GM12864 (cell line): ENCODE measurements around the gene RER1.

ENCODE experiments used
- DNase-seq: peaks from one replicate; pipeline ENCODE4 v3.0.0-alpha.2; 2011; ENCODE audit warnings: low read depth
- H3K4me3 ChIP-seq: 2 replicates; pipeline ENCODE4 v1.5.1; 2011; ENCODE audit warnings: mild to moderate bottlenecking, low read depth, low read length, control low read depth
- CTCF ChIP-seq: IDR thresholded peaks from 2 replicates; pipeline ENCODE4 v1.5.1; 2011; ENCODE audit warnings: low read depth, mild to moderate bottlenecking, moderate library complexity, low read length, control low read depth, inconsistent platforms; ENCODE audit errors: missing control alignments

The RER1 gene

GRCh38 chr1:2418791-2419320 is 27.2 kb downstream of the RER1 start:
- TF ChIP-seq CTCF = no peak
- no peak overlapping the region for H3K4me3 ChIP-seq
- DNase-seq = no peak

- no peak for TF ChIP-seq CTCF
- H3K4me3 ChIP-seq = no peak overlapping the region
- no peak for DNase-seq
These were observed 27.8 kb downstream of the RER1 start for GRCh38 chr1:2419416-2419815.

GRCh38 chr1:2422523-2422922 is 30.9 kb downstream of the RER1 start:
- H3K4me3 ChIP-seq = no peak overlapping the region
- no peak for DNase-seq
- no peak for TF ChIP-seq CTCF

GRCh38 chr1:2425892-2426291 is 34.3 kb downstream of the RER1 start:
- TF ChIP-seq CTCF = no peak
- no peak overlapping the region for H3K4me3 ChIP-seq
- DNase-seq = no peak

GRCh38 chr1:2426540-2426939 is 34.9 kb downstream of the RER1 start:
- no peak for TF ChIP-seq CTCF
- no peak overlapping the region for H3K4me3 ChIP-seq
- DNase-seq = no peak

- DNase-seq = no peak
- no peak for TF ChIP-seq CTCF
- no peak overlapping the region for H3K4me3 ChIP-seq
These were observed 35.4 kb downstream of the RER1 start for GRCh38 chr1:2427051-2427450.

GRCh38 chr1:2427976-2428375 is 36.3 kb downstream of the RER1 start:
- no peak overlapping the region for H3K4me3 ChIP-seq
- TF ChIP-seq CTCF = no peak
- no peak for DNase-seq
